ENCODE measurements around the gene AKAP13. TPM values are rescaled to one million over a fixed set of nuclear protein-coding genes. Genes with fewer than 3 reads are reported as not detected.
"Not testable (repeated sequence)": the region's sequence is repeated elsewhere in the genome, so short reads cannot be mapped to it uniquely, and the experiment has no call there.

The AKAP13 gene
- total RNA-seq, 1 donor: 346 TPM

GRCh38 chr15:85793641-85794597 is 413.5 kb downstream of the AKAP13 start:
- Histone ChIP-seq H3K27me3 (ENCODE audit: insufficient read depth, low read length) (no peaks in the 10 kb centered on the region), H3K4me1 (ENCODE audit: insufficient read depth, low read length) (peaks cover 23% of the 10 kb centered on the region), H3K4me3 (ENCODE audit: low read length) (peak overlapping the region; percentile 70), H3K9me3 (ENCODE audit: low read depth, low read length) (no peaks in the 10 kb centered on the region)

DNA sequence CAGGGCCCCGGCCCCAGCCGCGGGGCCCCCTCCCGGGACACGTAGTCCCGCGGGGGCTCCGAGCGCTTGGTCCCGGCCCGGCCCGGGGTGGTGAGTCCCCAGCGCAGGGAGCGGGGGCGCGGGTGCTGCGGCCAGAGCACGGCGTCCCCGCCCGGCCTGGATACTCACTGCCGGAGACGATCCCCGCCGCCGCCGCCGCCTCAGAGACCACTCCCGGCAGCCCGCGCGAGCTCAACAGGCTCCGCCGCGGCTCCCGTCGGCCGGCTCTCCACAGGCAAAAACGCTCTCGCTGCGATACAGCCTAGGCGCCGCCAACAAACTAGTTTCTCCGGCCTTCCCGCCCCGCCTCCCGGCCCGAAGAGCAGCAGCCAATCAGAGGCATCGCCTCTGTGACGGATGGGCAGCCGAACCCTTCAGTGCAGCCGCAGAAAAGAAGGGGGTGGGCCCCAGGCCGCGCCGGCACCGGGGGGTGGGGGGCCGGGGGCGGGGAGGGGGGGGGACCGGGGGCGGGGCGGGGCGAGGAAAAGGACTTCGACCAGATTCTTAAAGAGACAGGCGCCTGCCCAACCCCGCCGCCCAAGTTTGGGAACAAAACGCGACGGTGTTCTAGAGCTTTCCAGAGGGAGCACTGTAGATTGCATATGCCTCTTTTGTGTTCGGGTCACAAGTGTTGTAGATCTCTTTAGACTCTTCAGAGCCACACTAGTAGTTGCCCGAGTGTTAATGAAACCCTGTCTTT is 414.4 kb downstream of the AKAP13 start, which contains the start of gene KLHL25:
Gene KLHL25 (minus strand): TSS at position 328 of the 739 bp plus-strand sequence. CDS start 25,115 bp downstream, outside the sequence.
- Histone ChIP-seq H3K9me3 (ENCODE audit: low read depth, low read length) (no peaks in the 10 kb centered on the region), H3K27me3 (ENCODE audit: insufficient read depth, low read length) (no peaks in the 10 kb centered on the region), H3K4me3 (ENCODE audit: low read length) (peak within 1 kb of the TSS; percentile 70), H3K4me1 (ENCODE audit: insufficient read depth, low read length) (peaks cover 23% of the 10 kb centered on the region)

DNA sequence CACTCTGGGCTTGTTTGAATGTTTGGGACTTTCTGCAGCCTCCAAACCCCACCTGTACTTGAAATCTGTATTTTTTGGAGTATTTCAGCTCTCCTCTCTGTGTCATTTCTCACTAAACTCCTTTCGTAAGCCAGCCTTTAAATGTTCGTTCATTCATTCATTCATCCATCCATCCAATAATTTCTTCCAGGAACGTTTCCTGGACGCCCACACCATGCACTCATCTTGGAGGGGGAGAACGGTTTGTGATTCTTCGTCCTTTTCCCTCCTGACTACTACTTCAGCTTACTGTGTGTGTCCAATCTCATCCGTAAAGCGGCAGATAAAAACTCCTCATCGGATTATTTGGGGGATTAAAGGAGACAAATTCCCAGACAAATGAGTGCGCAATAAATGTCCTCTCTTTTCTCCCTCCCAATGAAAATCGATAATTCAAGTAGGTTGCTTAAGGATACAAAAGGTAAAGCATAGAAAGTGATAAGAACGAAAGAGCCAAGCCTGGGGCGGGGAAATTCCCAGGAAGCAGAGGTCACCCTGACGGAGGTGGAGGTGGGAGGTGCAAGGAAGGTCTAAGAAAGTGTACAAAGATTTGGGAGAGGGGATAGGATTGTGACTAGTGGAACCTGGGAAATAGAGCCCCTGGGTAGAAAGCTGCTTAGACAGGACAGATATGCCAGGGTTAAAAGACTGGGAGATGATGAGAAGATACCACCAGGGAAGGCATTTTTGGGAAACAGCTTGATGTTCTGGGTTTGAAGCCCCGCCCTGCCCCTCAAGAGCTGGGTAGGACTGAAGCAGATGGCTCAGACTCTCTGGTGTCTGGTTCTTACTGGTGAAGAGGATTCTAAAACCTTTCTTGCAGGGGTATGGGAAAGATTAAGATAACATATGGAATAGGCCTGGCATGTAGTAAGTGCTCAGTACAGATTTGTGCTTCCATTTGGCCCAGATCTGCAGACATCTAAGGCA is 415.2 kb downstream of the AKAP13 start:
- no peaks in the 10 kb centered on the region for H3K9me3 ChIP-seq (ENCODE audit: low read depth, low read length)
- H3K4me3 ChIP-seq (ENCODE audit: low read length): peak overlapping the region; percentile 23
- peaks cover 23% of the 10 kb centered on the region for H3K4me1 ChIP-seq (ENCODE audit: insufficient read depth, low read length)
- no peaks in the 10 kb centered on the region for H3K27me3 ChIP-seq (ENCODE audit: insufficient read depth, low read length)

GRCh38 chr15:85796371-85796770 is 416.0 kb downstream of the AKAP13 start:
- not testable (repeated sequence) for H3K9me3 ChIP-seq (ENCODE audit: low read depth, low read length); H3K4me3 ChIP-seq (ENCODE audit: low read length); H3K27me3 ChIP-seq (ENCODE audit: insufficient read depth, low read length)
- H3K4me1 ChIP-seq (ENCODE audit: insufficient read depth, low read length): peaks cover 27% of the 10 kb centered on the region
